Smooth muscle cell (in vitro differentiated cells): ENCODE results near the gene RBM24. TPM values are rescaled to one million over a fixed set of nuclear protein-coding genes. Genes with fewer than 3 reads are reported as not detected.

Experiments used
- DNase-seq: peaks from one replicate; lab custom pipeline; 2025; ENCODE audit not compliant: unreplicated experiment; lab: John Stamatoyannopoulos, UW
- H2AFZ ChIP-seq: fragments of 200-600 bp; sonication (generic); 2 replicates; pipeline ENCODE4 v1.6.0; 2016; ENCODE audit warnings: antibody characterized with exemption, low read depth, mild to moderate bottlenecking
- H3F3A ChIP-seq: fragments of 200-600 bp; sonication (generic); 2 replicates; pipeline ENCODE4 v1.6.0; 2017; ENCODE audit warnings: antibody characterized with exemption, low read depth
- H3K27ac ChIP-seq: fragments of 200-600 bp; sonication (generic); 2 replicates; pipeline ENCODE4 v1.5.1; 2016; ENCODE audit warnings: low read depth, mild to moderate bottlenecking
- H3K27me3 ChIP-seq: fragments of 200-600 bp; sonication (generic); 2 replicates; pipeline ENCODE4 v1.6.1; 2016; ENCODE audit warnings: low read depth, mild to moderate bottlenecking
- H3K36me3 ChIP-seq: fragments of 200-600 bp; sonication (generic); 2 replicates; pipeline ENCODE4 v1.5.1; 2016; ENCODE audit warnings: low read depth
- H3K4me1 ChIP-seq: fragments of 200-600 bp; sonication (generic); 2 replicates; pipeline ENCODE4 v1.5.1; 2016; ENCODE audit warnings: low read depth
- H3K4me2 ChIP-seq: fragments of 200-600 bp; sonication (generic); 2 replicates; pipeline ENCODE4 v1.6.0; 2016; ENCODE audit warnings: mild to moderate bottlenecking
- H3K4me3 ChIP-seq: fragments of 200-600 bp; sonication (generic); 2 replicates; pipeline ENCODE4 v1.5.1; 2016; ENCODE audit warnings: mild to moderate bottlenecking
- H3K79me2 ChIP-seq: fragments of 200-600 bp; sonication (generic); 2 replicates; pipeline ENCODE4 v1.6.0; 2016; ENCODE audit warnings: low read depth, mild to moderate bottlenecking
- H3K9ac ChIP-seq: fragments of 200-600 bp; sonication (generic); 2 replicates; pipeline ENCODE4 v1.6.0; 2016; ENCODE audit warnings: low read depth
- H3K9me3 ChIP-seq: fragments of 200-600 bp; sonication (generic); replicated peaks from 2 replicates; pipeline ENCODE4 v1.5.1; 2016; ENCODE audit warnings: low read depth
- H4K20me1 ChIP-seq: fragments of 200-600 bp; sonication (generic); 2 replicates; pipeline ENCODE4 v1.6.0; 2016; ENCODE audit warnings: low read depth
- CTCF ChIP-seq: fragments of 200-600 bp; sonication (generic); IDR thresholded peaks from 2 replicates; pipeline ENCODE4 v1.5.1; 2017; ENCODE audit warnings: borderline replicate concordance, mild to moderate bottlenecking, antibody characterized with exemption; ENCODE audit not compliant: insufficient read depth, poor library complexity, severe bottlenecking
- WGBS: methylation state at CpG from one replicate; pipeline ENCODE4 v1.1.7; 2016; ENCODE audit warnings: low lambda C conversion rate; 5-methylcytosine and 5-hydroxymethylcytosine counted together
- polyA plus RNA-seq: library from polyadenylated mRNA; unstranded; fragments of >200 nt; fragmentation: Nextera tagmentation; extraction: Ambion mirVana; gene quantifications from 2 replicates; pipeline ENCODE4 v1.2.1, GENCODE V29; 2016
- total RNA-seq: library from RNA; depleted of rRNA; stranded (reverse); fragments of >200 nt; gene quantifications from 2 replicates; pipeline ENCODE4 v1.2.3, GENCODE V29; 2014

RBM24 gene
- total and polyA plus RNA-seq, 2 experiments from 2014 or later = 5.8 to 6.2 TPM

DNA sequence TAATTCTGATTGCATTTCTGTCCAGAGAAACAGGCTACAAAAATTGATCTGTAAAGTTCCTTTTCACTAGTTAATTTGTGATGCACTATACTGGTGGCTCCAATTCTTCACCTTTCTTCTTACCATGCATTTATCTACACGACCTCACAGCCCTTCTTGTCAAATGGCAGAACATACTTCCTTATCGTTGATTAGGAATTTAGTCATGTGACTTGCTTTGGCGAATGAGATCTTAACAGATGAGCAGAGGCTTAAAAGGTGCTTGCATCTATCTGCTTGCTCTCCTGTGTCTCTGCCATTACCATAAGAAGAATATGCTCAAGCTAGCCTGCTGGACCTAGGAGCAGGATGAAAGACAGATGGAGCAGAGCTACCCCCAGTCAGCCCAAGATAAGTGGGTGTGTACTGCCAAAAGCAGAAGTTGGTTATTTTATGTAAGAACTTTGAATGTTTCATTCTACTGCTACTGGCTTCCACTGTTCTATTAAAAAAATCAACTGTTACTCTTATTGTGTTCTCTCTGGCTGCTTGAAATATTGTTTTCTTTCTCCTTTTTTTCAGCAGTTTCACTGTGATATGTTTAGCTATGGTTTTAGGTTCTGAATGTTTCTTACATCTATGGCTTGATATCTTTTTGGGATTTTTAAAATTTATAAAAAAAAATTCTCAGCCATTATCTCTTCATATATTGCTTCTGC, 40.2 kb upstream of the RBM24 start:
- 82% methylated on average over 3 of the region's 3 CpGs for WGBS
- Histone ChIP-seq H3F3A (no peaks in the 10 kb centered on the region), H3K4me1 (no peaks in the 10 kb centered on the region), H3K4me2 (no peak overlapping the region), H2AFZ (no peak overlapping the region), H3K27ac (no peak overlapping the region), H4K20me1 (no peaks in the 10 kb centered on the region), H3K36me3 (no peaks in the 10 kb centered on the region), H3K4me3 (no peak overlapping the region), H3K9ac (no peak overlapping the region), H3K9me3 (peaks cover 5% of the 10 kb centered on the region), H3K79me2 (no peaks in the 10 kb centered on the region), H3K27me3 (no peaks in the 10 kb centered on the region)
- no peak for TF ChIP-seq CTCF
- no peak for DNase-seq

DNA sequence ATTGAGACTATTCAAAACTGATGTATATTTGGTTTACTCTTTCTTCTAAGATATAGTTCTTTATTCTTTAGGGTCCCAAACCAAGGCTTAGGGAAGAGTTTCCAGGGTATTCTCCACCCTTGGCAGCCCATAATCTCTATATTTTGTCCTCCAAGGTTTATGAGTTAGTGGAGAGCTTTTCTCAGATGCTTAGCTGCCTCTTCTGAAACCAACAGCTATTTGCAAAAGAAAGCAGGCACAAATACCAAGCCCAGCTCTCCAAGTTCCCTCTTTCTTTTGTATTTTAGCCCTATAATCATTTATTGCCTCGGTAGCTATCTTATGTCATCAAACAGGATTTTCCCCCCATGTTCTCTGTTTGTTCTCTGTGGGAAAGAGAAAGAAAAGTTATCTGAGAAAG, 39.1 kb upstream of the RBM24 start:
- H3K9ac ChIP-seq = no peak overlapping the region
- H3K36me3 ChIP-seq = no peaks in the 10 kb centered on the region
- no peak for DNase-seq
- no peak overlapping the region for H3K4me3 ChIP-seq
- no peaks in the 10 kb centered on the region for H3K79me2 ChIP-seq
- no peaks in the 10 kb centered on the region for H3K27me3 ChIP-seq
- H3F3A ChIP-seq = no peaks in the 10 kb centered on the region
- 50% methylated on average over 1 of the region's 1 CpG for WGBS
- no peak overlapping the region for H2AFZ ChIP-seq
- no peaks in the 10 kb centered on the region for H3K4me1 ChIP-seq
- TF ChIP-seq CTCF = no peak
- no peaks in the 10 kb centered on the region for H4K20me1 ChIP-seq
- peaks cover 5% of the 10 kb centered on the region for H3K9me3 ChIP-seq
- H3K4me2 ChIP-seq = no peak overlapping the region
- H3K27ac ChIP-seq = no peak overlapping the region

DNA sequence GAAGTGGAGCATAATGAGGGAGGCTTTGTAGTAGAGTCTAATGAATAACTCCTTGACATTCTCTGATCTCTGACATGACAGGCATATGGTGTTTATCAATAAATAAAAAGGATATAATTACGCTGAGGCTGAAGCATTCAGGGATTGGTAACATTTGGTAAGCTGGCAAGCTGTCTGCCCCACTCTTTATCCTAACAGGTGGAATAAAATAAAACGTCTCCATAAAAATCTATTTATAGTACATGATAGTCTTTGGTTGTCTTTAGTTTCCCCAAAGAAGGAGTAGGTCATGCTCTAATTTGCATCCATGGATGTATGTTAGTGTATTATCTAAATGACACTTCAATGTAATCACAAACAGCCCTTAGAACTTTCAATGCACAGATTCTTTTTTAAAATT, 30.9 kb upstream of the RBM24 start:
- whole genome bisulfite sequencing = 90% methylated on average over 2 of the region's 2 CpGs
- H3K27ac ChIP-seq = no peak overlapping the region
- no peaks in the 10 kb centered on the region for H3K79me2 ChIP-seq

More for the DNA sequence above, 30.9 kb upstream of the RBM24 start:
- no peaks in the 10 kb centered on the region for H3K4me1 ChIP-seq
- no peaks in the 10 kb centered on the region for H3F3A ChIP-seq
- H3K27me3 ChIP-seq = no peaks in the 10 kb centered on the region
- no peak for TF ChIP-seq CTCF
- no peak overlapping the region for H3K9ac ChIP-seq
- no peak overlapping the region for H2AFZ ChIP-seq
- H3K4me3 ChIP-seq = no peak overlapping the region
- no peaks in the 10 kb centered on the region for H3K9me3 ChIP-seq
- no peaks in the 10 kb centered on the region for H4K20me1 ChIP-seq
- no peaks in the 10 kb centered on the region for H3K36me3 ChIP-seq
- DNase-seq = no peak
- no peak overlapping the region for H3K4me2 ChIP-seq
